Testis (tissue), 2 donors: ENCODE data around the gene ZNF777.

ENCODE experiments used
- POLR2A ChIP-seq: fragments of 450-650 bp; IDR thresholded peaks from one replicate; pipeline ENCODE4 v1.6.1; 2017; ENCODE audit warnings: antibody characterized with exemption, mild to moderate bottlenecking, moderate library complexity
- TF ChIP-seq, protein P1 (sequence below), 3 experiments: fragments of 450-650 bp in 2 of 3; fragments of 200-600 bp in 1 of 3; sonication (generic) in 1 of 3; IDR thresholded peaks; one replicate each; pipeline ENCODE4 v1.5.1; 2016 to 2019; ENCODE audit warnings: antibody characterized with exemption in 3 of 3, mild to moderate bottlenecking in 2 of 3, moderate library complexity in 1 of 3

DNA sequence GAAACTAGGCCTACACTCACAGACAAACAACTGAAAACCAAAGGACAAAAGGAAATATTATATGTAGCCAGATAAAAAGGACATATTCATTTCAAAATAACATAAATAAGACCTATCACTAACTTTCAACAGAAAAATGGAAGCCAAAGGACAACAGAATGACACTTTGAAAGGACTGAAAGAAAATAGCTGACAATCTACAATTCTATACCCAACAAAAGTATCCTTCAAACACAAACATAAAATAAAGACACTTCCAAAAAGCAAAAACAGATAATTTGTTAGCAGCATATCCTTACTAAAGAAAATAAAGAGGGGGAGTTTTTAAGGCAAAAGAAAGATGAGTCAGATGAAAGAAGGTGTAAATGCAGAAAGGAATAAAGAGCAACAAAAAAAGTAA, 44.7 kb upstream of the ZNF777 start:
- TF ChIP-seq, protein P1, sequence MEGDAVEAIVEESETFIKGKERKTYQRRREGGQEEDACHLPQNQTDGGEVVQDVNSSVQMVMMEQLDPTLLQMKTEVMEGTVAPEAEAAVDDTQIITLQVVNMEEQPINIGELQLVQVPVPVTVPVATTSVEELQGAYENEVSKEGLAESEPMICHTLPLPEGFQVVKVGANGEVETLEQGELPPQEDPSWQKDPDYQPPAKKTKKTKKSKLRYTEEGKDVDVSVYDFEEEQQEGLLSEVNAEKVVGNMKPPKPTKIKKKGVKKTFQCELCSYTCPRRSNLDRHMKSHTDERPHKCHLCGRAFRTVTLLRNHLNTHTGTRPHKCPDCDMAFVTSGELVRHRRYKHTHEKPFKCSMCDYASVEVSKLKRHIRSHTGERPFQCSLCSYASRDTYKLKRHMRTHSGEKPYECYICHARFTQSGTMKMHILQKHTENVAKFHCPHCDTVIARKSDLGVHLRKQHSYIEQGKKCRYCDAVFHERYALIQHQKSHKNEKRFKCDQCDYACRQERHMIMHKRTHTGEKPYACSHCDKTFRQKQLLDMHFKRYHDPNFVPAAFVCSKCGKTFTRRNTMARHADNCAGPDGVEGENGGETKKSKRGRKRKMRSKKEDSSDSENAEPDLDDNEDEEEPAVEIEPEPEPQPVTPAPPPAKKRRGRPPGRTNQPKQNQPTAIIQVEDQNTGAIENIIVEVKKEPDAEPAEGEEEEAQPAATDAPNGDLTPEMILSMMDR (IDR thresholded peaks at IDR 0.05), result no peak
- no peak for TF ChIP-seq POLR2A
